Psoas muscle (tissue), 8 donors: ENCODE measurements around the gene TMEM131L. TPM values are rescaled to one million over a fixed set of nuclear protein-coding genes. Genes with fewer than 3 reads are reported as not detected.

ENCODE experiments used
- ATAC-seq, 4 donors: fragments of 200-7000 bp; cut with Tn5 transposase; one replicate each; pipeline ENCODE4 v1.9.1; 2020; ENCODE audit warnings: moderate library complexity in 3 of 4, mild to moderate bottlenecking in 2 of 4
- DNase-seq, 2 donors: peaks; one replicate each; pipeline ENCODE4 v3.0.0-alpha.2; 2020
- H3K27ac ChIP-seq: fragments of 200-600 bp; one replicate; pipeline ENCODE4 v1.8.0; 2022
- H3K27me3 ChIP-seq, 3 donors: fragments of 200-600 bp in 1 of 3; one replicate each; pipeline versions ENCODE4 v1.6.1 to v1.8.0; 2013 to 2022; ENCODE audit warnings: low read length in 2 of 3, mild to moderate bottlenecking in 2 of 3, moderate library complexity in 1 of 3; ENCODE audit not compliant: insufficient read depth in 3 of 3
- H3K36me3 ChIP-seq, 2 donors: fragments of 200-600 bp in 1 of 2; one replicate each; pipeline versions ENCODE4 v1.6.1 to v1.8.0; 2013 to 2022; ENCODE audit warnings: low read depth in 1 of 2, mild to moderate bottlenecking in 1 of 2, moderate library complexity in 1 of 2; ENCODE audit not compliant: insufficient read depth in 1 of 2
- H3K4me1 ChIP-seq: fragments of 200-600 bp; one replicate; pipeline ENCODE4 v1.8.0; 2022
- H3K4me3 ChIP-seq: fragments of 200-600 bp; one replicate; pipeline ENCODE4 v1.8.0; 2022; ENCODE audit warnings: mild to moderate bottlenecking
- H3K9me3 ChIP-seq: fragments of 200-600 bp; one replicate; pipeline ENCODE4 v1.8.0; 2022
- WGBS, 3 donors: extraction: QIAGEN DNeasy Blood & Tissue Kit; methylation state at CpG; one replicate each; pipeline versions ENCODE4 v1.1.6 to v1.1.7; 2013; 5-methylcytosine and 5-hydroxymethylcytosine counted together
- intact Hi-C, 2 donors: fragments of 100-400 bp; cut with DNase I; formaldehyde crosslinking; loops; one replicate each; pipeline versions ENCODE4 v1.11.0 to v1.14.2; 2022
- polyA plus RNA-seq, 3 donors: library from polyadenylated mRNA; stranded (reverse); fragments of 200-250 nt; gene quantifications; one replicate each; pipeline ENCODE4 v1.2.3, GENCODE V29; 2013
- total RNA-seq, 4 donors: library from RNA; stranded (reverse); fragmentation: NEBNext Ultra II Directional in 2 of 4; extraction: Animal tissue kit (Norgen Biotek cat#: 25700) in 2 of 4; gene quantifications; one replicate each; pipeline versions ENCODE4 v1.2.1 to v1.2.4, GENCODE V29; 2021 to 2023
- TF ChIP-seq, protein P1 (sequence below): fragments of 200-600 bp; IDR thresholded peaks from one replicate; pipeline ENCODE4 v1.8.0; 2022; ENCODE audit warnings: antibody characterized with exemption
- donor health status: healthy with polysubstance abuse.
- donor health status: DM: no; HTN: no; CAD: no; lungs with moderate emphysema.
- donor health status: Bipolar disorder and iron deficiency.
- donor health status: healthy.
- donor health status: DM: yes; HTN: yes; CAD: no.
- donor health status: DM: no; HTN: no; CAD: no.
- donor health status: DM: no; HTN: no; CAD: no.
- donor health status: DM: yes; HTN: yes; CAD: no.

TMEM131L gene
- total and polyA plus RNA-seq, 7 donors = 2.1 to 21.2 (median 6.9) TPM

- Histone ChIP-seq H3K27ac (peak overlapping the region; percentile 32), H3K4me1 (peaks cover 50% of the 10 kb centered on the region), H3K9me3 (no peaks in the 10 kb centered on the region), H3K36me3 (no peaks in the 10 kb centered on the region), H3K27me3 (no peaks in the 10 kb centered on the region), H3K4me3 (no peak overlapping the region)
- ATAC-seq (no peak), DNase-seq (no peak)
- intact Hi-C loops = no loop called here
- 41 to 49% (median 47%) methylated on average over 1 of the region's 1 CpG for WGBS, 3 donors
- TF ChIP-seq, protein P1, sequence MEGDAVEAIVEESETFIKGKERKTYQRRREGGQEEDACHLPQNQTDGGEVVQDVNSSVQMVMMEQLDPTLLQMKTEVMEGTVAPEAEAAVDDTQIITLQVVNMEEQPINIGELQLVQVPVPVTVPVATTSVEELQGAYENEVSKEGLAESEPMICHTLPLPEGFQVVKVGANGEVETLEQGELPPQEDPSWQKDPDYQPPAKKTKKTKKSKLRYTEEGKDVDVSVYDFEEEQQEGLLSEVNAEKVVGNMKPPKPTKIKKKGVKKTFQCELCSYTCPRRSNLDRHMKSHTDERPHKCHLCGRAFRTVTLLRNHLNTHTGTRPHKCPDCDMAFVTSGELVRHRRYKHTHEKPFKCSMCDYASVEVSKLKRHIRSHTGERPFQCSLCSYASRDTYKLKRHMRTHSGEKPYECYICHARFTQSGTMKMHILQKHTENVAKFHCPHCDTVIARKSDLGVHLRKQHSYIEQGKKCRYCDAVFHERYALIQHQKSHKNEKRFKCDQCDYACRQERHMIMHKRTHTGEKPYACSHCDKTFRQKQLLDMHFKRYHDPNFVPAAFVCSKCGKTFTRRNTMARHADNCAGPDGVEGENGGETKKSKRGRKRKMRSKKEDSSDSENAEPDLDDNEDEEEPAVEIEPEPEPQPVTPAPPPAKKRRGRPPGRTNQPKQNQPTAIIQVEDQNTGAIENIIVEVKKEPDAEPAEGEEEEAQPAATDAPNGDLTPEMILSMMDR = no peak
Observed at GRCh38 chr4:153513596-153513995, 47.4 kb downstream of the TMEM131L start.

GRCh38 chr4:153514001-153514526, 47.9 kb downstream of the TMEM131L start:
- TF ChIP-seq, protein P1 = no peak

DNA sequence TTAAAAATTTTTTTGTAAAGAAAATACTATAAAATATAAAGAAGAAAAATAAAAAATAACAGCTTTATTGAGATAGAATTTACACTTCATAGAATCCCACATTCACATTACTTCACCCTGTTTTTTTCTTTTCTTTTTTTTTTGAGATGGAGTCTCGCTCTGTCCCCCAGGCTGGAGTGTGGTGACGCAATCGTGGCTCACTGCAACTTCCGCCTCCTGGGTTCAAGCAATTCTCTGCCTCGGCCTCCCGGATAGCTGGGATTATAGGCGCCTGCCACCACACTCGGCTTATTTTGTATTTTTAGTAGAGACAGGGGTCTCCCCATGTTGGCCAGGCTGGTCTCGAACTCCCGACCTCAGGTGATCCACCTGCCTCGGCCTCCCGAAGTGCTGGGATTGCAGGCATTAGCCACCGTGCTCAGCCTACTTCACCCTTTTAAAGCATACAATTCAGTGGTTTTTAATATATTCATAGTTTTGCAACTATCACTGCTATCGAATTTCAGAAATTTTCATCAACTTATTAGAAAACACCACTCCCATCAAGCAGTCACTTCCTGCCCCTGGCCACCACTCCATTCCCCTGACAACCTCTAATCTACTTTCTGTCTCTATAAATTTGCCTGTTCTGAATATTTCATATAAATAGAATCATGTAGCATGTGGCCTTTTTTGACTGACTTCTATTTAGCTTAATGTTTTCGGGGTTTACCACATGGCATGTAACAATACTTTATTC, 48.7 kb downstream of the TMEM131L start:
- DNase-seq (no peak), ATAC-seq (no peak)
- Histone ChIP-seq H3K9me3 (no peaks in the 10 kb centered on the region), H3K27ac (peak overlapping the region; percentile 11), H3K4me1 (peaks cover 58% of the 10 kb centered on the region), H3K4me3 (no peak overlapping the region), H3K36me3 (no peaks in the 10 kb centered on the region), H3K27me3 (no peaks in the 10 kb centered on the region)
- WGBS, 3 donors = 87 to 95% (median 88%) methylated on average over 15 of the region's 15 CpGs
- intact Hi-C loops = no loop called here
- TF ChIP-seq, protein P1 = no peak

More at GRCh38 chr4:153514001-153514526, 47.9 kb downstream of the TMEM131L start:
- no peaks in the 10 kb centered on the region for H3K9me3 ChIP-seq
- DNase-seq = no peak
- H3K27me3 ChIP-seq = no peaks in the 10 kb centered on the region
- H3K4me1 ChIP-seq = peaks cover 54% of the 10 kb centered on the region
- no peaks in the 10 kb centered on the region for H3K36me3 ChIP-seq
- intact Hi-C loops = no loop called here
- H3K27ac ChIP-seq = peak overlapping the region; percentile 32
- no peak for ATAC-seq
- no peak overlapping the region for H3K4me3 ChIP-seq
- 34 to 54% (median 45%) methylated on average over 3 of the region's 3 CpGs for WGBS, 3 donors

GRCh38 chr4:153517159-153517558, 51.0 kb downstream of the TMEM131L start:
- H3K36me3 ChIP-seq = no peaks in the 10 kb centered on the region
- WGBS, 3 donors = 84 to 93% (median 89%) methylated on average over 3 of the region's 3 CpGs
- H3K4me3 ChIP-seq = no peak overlapping the region
- no peaks in the 10 kb centered on the region for H3K27me3 ChIP-seq
- TF ChIP-seq, protein P1 = no peak
- H3K4me1 ChIP-seq = peaks cover 76% of the 10 kb centered on the region
- no peak for ATAC-seq
- intact Hi-C loops = no loop called here
- no peak for DNase-seq
- H3K27ac ChIP-seq = peak overlapping the region; percentile 69
- H3K9me3 ChIP-seq = no peaks in the 10 kb centered on the region
